HUES48 (cell line): Measurements from ENCODE around the gene MFNG.

Source experiments
- H3K27ac ChIP-seq: one replicate; pipeline ENCODE4 v1.7.0; 2013; ENCODE audit warnings: low read depth, low read length, inconsistent platforms
- H3K27me3 ChIP-seq: 2 replicates; pipeline ENCODE4 v1.6.1; 2013; ENCODE audit warnings: mild to moderate bottlenecking, low read length; ENCODE audit not compliant: control insufficient read depth, insufficient read depth
- H3K36me3 ChIP-seq: 2 replicates; pipeline ENCODE4 v1.6.1; 2013; ENCODE audit warnings: low read length; ENCODE audit not compliant: control insufficient read depth, insufficient read depth
- H3K4me1 ChIP-seq: 2 replicates; pipeline ENCODE4 v1.6.1; 2013; ENCODE audit warnings: mild to moderate bottlenecking, low read length; ENCODE audit not compliant: control insufficient read depth, insufficient read depth
- H3K4me3 ChIP-seq: 2 replicates; pipeline ENCODE4 v1.5.1; 2013; ENCODE audit warnings: mild to moderate bottlenecking, low read depth, low read length
- H3K9ac ChIP-seq: 2 replicates; pipeline ENCODE4 v1.6.1; 2013; ENCODE audit warnings: mild to moderate bottlenecking, low read depth, low read length, moderate library complexity
- H3K9me3 ChIP-seq: 2 replicates; pipeline ENCODE4 v1.6.1; 2013; ENCODE audit warnings: low read length; ENCODE audit not compliant: control insufficient read depth, insufficient read depth

The MFNG gene

DNA sequence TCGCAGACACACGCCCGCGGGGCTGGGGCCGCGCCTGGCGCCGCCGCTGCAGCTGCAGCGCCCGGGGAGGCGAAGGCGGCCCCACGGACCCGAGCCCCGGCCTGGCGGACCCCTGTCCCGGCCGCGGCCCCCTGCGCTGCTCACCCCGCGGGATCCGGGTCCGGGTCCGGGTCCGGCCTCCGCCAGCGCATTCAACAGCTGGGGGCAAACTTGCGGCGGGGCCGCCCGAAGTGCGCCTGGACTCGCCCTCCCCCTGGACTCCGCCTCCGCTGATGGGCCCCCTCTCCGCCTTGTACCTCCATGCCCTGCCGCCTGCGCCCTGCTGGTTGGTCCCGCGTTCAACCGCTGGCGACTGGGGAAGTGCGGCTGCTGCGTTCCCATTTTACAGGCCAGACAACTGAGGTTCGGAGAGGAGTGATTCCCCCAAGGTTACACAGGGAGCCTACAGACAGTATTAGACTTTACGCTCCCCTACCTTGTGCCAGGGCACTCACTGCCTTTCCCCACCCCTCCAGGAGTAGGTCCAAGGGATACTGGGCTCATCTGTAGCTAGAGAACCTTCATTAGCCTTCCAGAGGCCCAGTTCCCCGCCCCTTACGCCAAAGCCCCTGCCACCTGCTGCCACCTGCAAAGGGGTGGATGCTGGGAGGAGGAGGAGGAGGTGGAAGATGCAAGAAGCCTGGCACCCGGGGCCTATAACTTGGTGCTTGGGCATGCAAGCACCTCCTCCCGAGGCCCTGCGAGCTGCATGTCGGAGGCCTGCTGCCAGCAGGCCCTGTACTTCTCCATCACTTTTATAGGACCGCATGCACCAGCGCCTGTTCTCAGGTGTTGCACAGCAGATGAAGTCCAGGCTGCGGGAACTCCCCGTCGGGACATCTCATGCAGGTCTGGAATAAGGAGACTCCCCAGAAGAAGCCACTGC lies 58.2 kb downstream of the MFNG start:
- no peak overlapping the region for H3K27ac ChIP-seq
- H3K4me3 ChIP-seq = peak overlapping the region; percentile 59; the same call in 1 of the 2 replicates
- H3K36me3 ChIP-seq = no peaks in the 10 kb centered on the region
- no peaks in the 10 kb centered on the region for H3K9me3 ChIP-seq
- peaks cover 6% of the 10 kb centered on the region; the same call in 1 of the 2 replicates for H3K4me1 ChIP-seq
- peaks cover 44% of the 10 kb centered on the region for H3K27me3 ChIP-seq
- no peak overlapping the region for H3K9ac ChIP-seq

DNA sequence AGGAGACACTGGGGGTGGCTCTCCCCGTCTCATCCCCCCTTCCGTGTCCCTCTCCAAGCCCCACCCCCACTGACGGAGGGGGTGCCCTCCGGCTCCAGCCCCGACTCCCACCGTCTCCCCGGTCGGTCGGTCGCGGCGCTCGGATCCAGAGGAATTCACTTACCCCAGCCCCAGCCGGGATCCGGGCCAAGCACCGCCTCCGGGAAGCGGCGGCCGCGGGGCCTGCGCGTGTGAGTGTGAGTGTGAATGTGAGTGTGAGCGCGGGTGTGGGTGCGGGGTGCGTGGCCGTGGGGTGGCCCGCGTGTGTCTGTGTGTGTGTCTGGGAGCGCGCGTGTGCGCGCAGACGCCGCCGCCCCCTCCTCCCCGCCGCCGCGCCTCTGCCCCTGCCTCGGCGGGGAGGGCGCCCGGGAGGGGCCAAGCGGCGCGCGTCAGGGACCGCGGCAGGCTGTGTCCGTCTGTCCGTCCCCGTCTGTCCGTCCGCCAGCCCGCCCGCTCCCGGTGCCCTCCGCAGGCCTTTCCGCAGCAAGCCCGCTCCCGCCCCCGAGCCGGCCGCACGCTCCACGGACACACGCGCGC lies 59.0 kb downstream of the MFNG start, which contains the start of gene ELFN2:
Gene ELFN2, minus strand, starts transcription at position 345 of the 576 bp plus-strand sequence. CDS start 51,945 bp downstream, outside the sequence.
- Histone ChIP-seq H3K36me3 (no peaks in the 10 kb centered on the region), H3K4me3 (peak within 1 kb of the TSS; percentile 59; the same call in 1 of the 2 replicates), H3K4me1 (peaks cover 6% of the 10 kb centered on the region; the same call in 1 of the 2 replicates), H3K27ac (no peak within 1 kb of the TSS), H3K27me3 (peaks cover 44% of the 10 kb centered on the region), H3K9me3 (no peaks in the 10 kb centered on the region), H3K9ac (no peak within 1 kb of the TSS)

DNA sequence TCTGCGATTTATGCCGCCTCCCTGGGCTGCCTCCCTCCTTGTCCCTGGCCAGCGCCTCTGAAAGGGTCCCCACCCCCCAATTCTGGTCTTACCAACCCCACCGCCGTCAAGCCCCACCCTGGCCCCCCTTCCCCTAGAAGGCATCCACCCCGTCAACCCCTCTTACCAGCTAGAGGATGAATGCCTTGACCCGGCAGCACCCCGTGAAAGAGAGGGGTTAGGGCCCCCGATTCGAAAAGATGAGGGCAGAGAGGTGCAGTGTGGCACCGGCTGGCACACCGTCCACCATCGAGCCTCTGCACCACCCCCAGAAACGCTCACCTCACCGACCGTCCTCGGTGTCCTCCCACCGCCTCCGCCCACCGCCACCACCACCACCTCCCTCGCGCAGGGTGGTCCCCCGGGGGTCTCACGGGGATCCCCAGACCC lies 59.5 kb downstream of the MFNG start:
- no peak overlapping the region for H3K9ac ChIP-seq
- no peak overlapping the region for H3K27ac ChIP-seq
- H3K9me3 ChIP-seq = no peaks in the 10 kb centered on the region
- peak overlapping the region; percentile 59; the same call in 1 of the 2 replicates for H3K4me3 ChIP-seq
- H3K4me1 ChIP-seq = peaks cover 6% of the 10 kb centered on the region; the same call in 1 of the 2 replicates
- H3K36me3 ChIP-seq = no peaks in the 10 kb centered on the region
- peaks cover 45% of the 10 kb centered on the region for H3K27me3 ChIP-seq

DNA sequence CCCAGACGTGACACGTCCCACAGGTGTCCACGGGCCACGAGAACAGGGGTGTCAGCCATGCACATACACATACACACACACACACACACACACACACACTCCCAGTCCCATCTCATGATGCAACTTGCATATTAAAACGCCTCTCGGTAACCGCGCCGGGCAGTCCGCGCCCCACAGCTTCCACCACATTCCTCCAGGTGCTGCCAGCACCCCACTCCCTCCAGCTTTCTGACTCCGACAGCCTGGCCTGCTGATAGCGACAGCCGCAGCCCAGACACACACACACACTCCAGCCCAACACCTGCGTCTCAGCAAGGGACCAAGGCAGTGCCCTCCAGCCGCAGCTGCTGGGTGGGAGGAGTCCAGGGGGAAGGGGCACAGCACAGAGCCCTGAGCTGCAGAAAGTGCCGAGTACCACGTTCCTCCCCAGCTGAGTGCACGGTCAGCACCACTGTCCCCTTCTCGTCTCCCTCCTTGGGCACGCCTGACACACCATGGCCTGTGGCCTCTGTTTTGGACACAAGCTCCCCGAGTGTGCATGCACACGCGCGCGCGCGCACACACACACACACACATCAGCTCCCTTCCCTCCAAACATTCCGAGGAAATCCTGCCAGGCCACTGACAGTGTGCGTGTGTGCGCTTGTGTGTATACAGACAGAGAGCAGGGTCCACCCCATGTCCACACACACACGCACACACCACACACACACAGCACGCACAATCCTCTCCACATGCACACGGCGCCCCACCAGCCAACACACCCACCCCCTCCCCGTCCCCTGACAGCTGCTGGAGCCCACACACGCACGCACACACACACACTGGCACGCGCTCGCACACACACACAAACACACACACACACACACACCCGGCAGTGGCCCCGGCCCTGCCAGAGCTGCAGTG lies 60.1 kb downstream of the MFNG start:
- H3K9me3 ChIP-seq = no peaks in the 10 kb centered on the region
- H3K27ac ChIP-seq = no peak overlapping the region
- H3K9ac ChIP-seq = no peak overlapping the region
- peaks cover 52% of the 10 kb centered on the region for H3K27me3 ChIP-seq
- H3K4me3 ChIP-seq = peak overlapping the region; percentile 51; the same call in 1 of the 2 replicates
- peaks cover 6% of the 10 kb centered on the region; the same call in 1 of the 2 replicates for H3K4me1 ChIP-seq
- no peaks in the 10 kb centered on the region for H3K36me3 ChIP-seq

DNA sequence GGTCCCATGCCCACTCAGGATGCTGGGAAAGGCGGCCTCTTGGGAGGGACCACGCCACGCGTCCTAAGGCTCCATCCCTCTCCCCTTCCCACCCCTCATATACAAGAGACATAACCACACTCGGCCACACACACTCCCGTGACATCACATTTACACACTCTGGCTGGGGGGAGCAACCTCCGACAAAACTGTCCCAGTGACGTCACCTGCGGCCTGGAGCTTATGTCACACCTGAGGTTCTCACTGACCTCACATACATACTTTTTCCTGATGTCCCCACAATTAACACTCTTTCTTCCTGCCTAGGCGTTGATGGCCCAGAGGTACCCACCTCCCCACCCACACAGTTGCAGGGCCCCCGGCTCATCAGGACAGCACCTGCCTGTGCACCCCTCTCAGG lies 60.8 kb downstream of the MFNG start:
- Histone ChIP-seq H3K4me3 (no peak overlapping the region), H3K27ac (no peak overlapping the region), H3K4me1 (peaks cover 11% of the 10 kb centered on the region; the same call in 1 of the 2 replicates), H3K9ac (no peak overlapping the region), H3K27me3 (peaks cover 59% of the 10 kb centered on the region), H3K36me3 (no peaks in the 10 kb centered on the region), H3K9me3 (no peaks in the 10 kb centered on the region)

DNA sequence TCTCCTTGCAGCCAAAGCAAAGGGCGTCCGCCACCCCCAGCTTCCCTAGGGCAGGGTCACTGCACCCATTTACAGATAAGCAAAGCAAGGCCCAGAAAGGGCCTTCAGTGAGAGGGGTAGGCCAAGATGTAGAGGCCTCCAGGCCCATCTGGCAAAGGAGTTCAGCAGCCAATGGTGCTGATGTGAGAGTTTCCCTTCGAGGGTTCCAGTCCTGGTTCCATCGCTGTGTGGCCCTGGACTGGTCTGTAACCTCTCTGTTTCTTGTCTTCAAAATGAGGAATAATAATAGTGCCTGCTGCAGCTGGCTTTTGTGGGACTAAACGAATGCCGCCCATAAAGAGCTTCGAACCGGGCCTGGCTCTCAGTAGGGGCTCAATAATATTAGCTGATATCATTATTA lies 62.9 kb downstream of the MFNG start:
- Histone ChIP-seq H3K27me3 (peaks cover 67% of the 10 kb centered on the region), H3K4me1 (peaks cover 16% of the 10 kb centered on the region), H3K27ac (no peak overlapping the region), H3K9ac (no peak overlapping the region), H3K9me3 (no peaks in the 10 kb centered on the region), H3K4me3 (no peak overlapping the region), H3K36me3 (no peaks in the 10 kb centered on the region)

DNA sequence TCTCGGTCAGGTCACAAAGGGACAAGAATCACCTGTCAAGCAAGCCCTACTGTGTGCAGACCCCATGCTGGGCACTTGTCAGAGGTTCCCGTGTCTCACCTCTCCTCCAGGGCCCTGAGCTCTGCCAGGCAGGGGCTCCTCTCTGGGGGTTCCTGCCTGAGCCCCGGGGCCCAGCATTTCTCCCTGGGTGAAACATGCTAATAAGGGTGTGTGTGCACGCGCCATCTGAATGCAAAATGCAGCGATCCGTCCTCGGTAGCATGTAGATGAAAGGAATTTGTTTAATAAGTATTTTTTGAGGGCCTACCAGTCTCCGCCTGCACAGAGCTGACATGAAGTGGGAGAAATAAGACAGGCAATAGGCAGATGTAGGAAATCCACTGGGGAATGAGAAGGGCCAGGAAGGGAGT lies 64.7 kb downstream of the MFNG start:
- Histone ChIP-seq H3K36me3 (no peaks in the 10 kb centered on the region), H3K9ac (no peak overlapping the region), H3K4me3 (no peak overlapping the region), H3K27ac (no peak overlapping the region), H3K4me1 (peaks cover 16% of the 10 kb centered on the region), H3K27me3 (peaks cover 49% of the 10 kb centered on the region), H3K9me3 (no peaks in the 10 kb centered on the region)

DNA sequence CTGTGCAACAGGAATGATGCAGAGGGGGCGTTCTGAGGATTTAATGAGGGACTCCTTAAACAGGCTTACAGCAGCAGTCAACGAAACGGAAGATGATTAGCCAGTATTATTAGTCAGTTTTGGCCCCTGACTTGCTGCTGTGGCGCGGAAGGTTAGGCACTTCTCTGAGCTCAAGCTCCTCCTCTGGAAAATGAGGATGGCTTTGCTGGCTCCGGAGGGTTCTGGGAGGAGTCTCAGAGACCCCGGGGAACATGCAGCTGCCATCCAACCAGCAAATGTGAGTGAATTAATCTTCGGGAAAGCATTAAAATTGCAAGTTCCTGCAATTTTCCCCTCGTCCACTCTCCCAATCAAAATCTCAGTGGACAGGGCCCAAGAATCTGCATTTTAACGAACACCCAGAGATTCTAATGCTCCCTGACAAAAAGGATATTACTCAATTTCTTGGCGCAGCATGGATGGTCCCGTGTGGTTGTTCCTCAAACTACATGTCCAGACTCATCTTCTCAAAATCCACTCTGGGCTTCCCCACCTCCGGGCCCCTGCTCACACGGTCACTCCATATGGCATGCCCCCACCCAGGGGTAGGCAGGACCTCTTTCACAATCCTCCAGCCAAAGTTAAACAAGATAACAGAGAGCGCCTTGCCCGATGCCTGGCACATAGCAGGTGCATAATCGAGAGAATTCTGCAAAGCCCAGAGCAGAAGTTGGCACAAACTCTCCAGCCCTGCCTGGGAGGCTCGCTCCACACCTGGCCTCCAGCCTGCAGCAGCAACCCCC lies 65.3 kb downstream of the MFNG start:
- Histone ChIP-seq H3K4me3 (peak overlapping the region; percentile 62), H3K4me1 (peaks cover 11% of the 10 kb centered on the region), H3K27me3 (peaks cover 43% of the 10 kb centered on the region), H3K27ac (no peak overlapping the region), H3K36me3 (no peaks in the 10 kb centered on the region), H3K9ac (no peak overlapping the region), H3K9me3 (no peaks in the 10 kb centered on the region)

DNA sequence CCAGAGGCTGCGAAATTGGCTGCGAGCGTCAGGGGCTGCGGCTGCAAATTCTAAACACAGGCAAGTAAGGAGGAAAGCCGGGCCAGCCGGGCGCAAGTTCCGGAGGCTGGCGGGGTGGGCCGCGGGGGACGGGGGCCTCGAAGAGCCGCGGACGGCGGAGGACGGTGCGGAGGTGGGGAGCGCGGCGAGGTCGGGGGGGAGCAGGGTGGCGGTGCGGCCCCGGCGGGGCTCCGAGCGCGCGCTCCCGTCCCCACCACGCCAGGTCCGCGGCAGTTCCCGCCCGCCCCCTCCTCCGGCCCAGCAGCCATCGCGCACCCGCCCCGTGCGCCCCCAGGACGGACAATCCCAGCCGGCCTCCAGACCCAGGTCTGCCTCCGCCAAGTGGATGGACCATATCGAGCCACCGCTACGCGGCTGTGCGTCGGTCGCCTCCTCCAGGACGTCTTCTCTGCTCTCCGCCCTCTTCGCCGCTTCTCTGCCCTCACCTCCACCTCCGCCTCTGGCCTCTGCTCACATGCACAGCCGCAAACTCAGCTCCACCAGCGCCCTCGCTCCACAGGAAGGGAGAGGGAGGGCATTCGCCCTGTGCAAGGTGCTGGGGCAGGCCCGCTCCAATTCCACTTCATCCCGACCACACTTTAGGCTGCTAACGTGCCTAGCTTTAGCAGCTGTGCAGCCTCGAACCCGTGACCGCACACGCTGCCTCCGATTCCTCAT lies 66.1 kb downstream of the MFNG start:
- Histone ChIP-seq H3K27ac (no peak overlapping the region), H3K4me1 (peaks cover 11% of the 10 kb centered on the region), H3K9ac (no peak overlapping the region), H3K4me3 (peak overlapping the region; percentile 62), H3K9me3 (no peaks in the 10 kb centered on the region), H3K27me3 (peaks cover 36% of the 10 kb centered on the region), H3K36me3 (no peaks in the 10 kb centered on the region)
